Gastroesophageal sphincter (tissue), 3 donors: Measurements from ENCODE around the gene BET1.

Experiments used
- CTCF ChIP-seq, 4 experiments: fragments of 200-600 bp in 2 of 4; fragments of 450-650 bp in 2 of 4; sonication (generic) in 1 of 4; IDR thresholded peaks; one replicate each; pipeline ENCODE4 v1.5.1; 2017 to 2019; ENCODE audit warnings: antibody characterized with exemption in 4 of 4, mild to moderate bottlenecking in 2 of 4, moderate library complexity in 2 of 4
- EP300 ChIP-seq: sonication (generic); formaldehyde crosslinking; IDR thresholded peaks from one replicate; pipeline ENCODE4 v1.6.1; 2017; ENCODE audit warnings: antibody characterized with exemption, mild to moderate bottlenecking
- POLR2A ChIP-seq, 2 donors: fragments of 450-650 bp; IDR thresholded peaks; one replicate each; pipeline ENCODE4 v1.6.1; 2017; ENCODE audit warnings: antibody characterized with exemption in 2 of 2, mild to moderate bottlenecking in 2 of 2, moderate library complexity in 1 of 2
- POLR2AphosphoS5 ChIP-seq: sonication (generic); formaldehyde crosslinking; IDR thresholded peaks from one replicate; pipeline ENCODE4 v1.6.1; 2017; ENCODE audit warnings: antibody characterized with exemption

- TF ChIP-seq POLR2A (IDR thresholded peaks at IDR 0.05) (no peak), CTCF (IDR thresholded peaks at IDR 0.05) (no peak), POLR2AphosphoS5 (no peak), EP300 (no peak)
Measured at GRCh38 chr7:93945083-93945482, 59.1 kb downstream of the BET1 start.
